Liver (tissue), 3 donors: ENCODE data around the gene GRAMD4.

Experiments
- ATF3 ChIP-seq: IDR thresholded peaks from 2 replicates; pipeline ENCODE4 v1.6.1; 2016; ENCODE audit warnings: antibody characterized with exemption
- EGR1 ChIP-seq, 2 donors: IDR thresholded peaks; 2 replicates each; pipeline ENCODE4 v1.6.1; 2016 to 2018; ENCODE audit warnings: antibody characterized with exemption in 2 of 2, low read depth in 2 of 2
- GABPA ChIP-seq, 2 donors: IDR thresholded peaks in 1 of 2; conservative IDR thresholded peaks in 1 of 2; 2 replicates each; pipeline ENCODE4 v1.6.1; 2016; ENCODE audit warnings: antibody characterized with exemption in 2 of 2, mild to moderate bottlenecking in 1 of 2, moderate library complexity in 1 of 2
- HNF4G ChIP-seq: IDR thresholded peaks from 2 replicates; pipeline ENCODE4 v1.6.1; 2016; ENCODE audit warnings: antibody characterized with exemption
- JUND ChIP-seq, 2 donors: IDR thresholded peaks; 2 replicates each; pipeline ENCODE4 v1.6.1; 2016; ENCODE audit warnings: antibody characterized with exemption in 2 of 2
- MAX ChIP-seq: IDR thresholded peaks from 2 replicates; pipeline ENCODE4 v1.6.1; 2016; ENCODE audit warnings: antibody characterized with exemption
- RAD21 ChIP-seq, 2 donors: IDR thresholded peaks; 2 replicates each; pipeline ENCODE4 v1.6.1; 2016; ENCODE audit warnings: antibody characterized with exemption in 2 of 2, mild to moderate bottlenecking in 2 of 2
- SP1 ChIP-seq: IDR thresholded peaks from 2 replicates; pipeline ENCODE4 v1.6.1; 2018; ENCODE audit warnings: antibody characterized with exemption, mild to moderate bottlenecking
- TAF1 ChIP-seq: conservative IDR thresholded peaks from 2 replicates; pipeline ENCODE4 v1.6.1; 2016; ENCODE audit warnings: antibody characterized with exemption, mild to moderate bottlenecking
- YY1 ChIP-seq: IDR thresholded peaks from 2 replicates; pipeline ENCODE4 v1.6.1; 2016; ENCODE audit warnings: antibody characterized with exemption, mild to moderate bottlenecking
- ZBTB33 ChIP-seq: IDR thresholded peaks from 2 replicates; pipeline ENCODE4 v1.6.1; 2016; ENCODE audit warnings: antibody characterized with exemption
- TF ChIP-seq, protein P1 (sequence below): fragments of 150-350 bp; IDR thresholded peaks from 2 replicates; pipeline ENCODE4 v1.5.1; 2017; ENCODE audit warnings: improper control_type of control experiment, low read depth, low read length; ENCODE audit not compliant: missing input control
- TF ChIP-seq, protein P2 (sequence below): IDR thresholded peaks from 2 replicates; pipeline ENCODE4 v1.6.1; 2016; ENCODE audit warnings: antibody characterized with exemption, mild to moderate bottlenecking
- donor health status: healthy.
- donor health status: healthy.

DNA sequence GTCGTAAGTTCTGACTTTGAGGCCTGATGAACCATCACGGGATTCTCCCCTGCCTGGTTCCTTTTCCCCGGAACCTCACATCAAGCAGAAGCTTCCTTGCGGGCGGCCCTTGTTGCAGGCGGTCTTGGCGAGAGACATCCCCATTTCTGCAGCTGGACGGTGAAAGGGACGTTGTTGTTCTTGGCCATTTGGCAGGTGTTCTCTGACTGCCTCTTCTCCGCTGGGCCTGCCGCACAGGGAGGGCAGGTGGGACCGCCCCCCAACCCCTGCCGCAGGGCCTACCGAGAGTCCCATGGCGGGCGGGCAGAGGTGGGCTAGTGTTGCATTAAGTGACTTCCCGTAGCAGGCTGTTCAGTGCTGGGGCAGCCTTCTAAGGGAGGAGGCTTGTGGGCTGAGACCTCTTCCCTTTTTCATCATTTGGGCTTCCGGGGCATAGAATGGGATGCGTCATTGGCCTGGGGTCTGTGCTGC is 26.9 kb upstream of the GRAMD4 start:
- TF ChIP-seq, protein P1, sequence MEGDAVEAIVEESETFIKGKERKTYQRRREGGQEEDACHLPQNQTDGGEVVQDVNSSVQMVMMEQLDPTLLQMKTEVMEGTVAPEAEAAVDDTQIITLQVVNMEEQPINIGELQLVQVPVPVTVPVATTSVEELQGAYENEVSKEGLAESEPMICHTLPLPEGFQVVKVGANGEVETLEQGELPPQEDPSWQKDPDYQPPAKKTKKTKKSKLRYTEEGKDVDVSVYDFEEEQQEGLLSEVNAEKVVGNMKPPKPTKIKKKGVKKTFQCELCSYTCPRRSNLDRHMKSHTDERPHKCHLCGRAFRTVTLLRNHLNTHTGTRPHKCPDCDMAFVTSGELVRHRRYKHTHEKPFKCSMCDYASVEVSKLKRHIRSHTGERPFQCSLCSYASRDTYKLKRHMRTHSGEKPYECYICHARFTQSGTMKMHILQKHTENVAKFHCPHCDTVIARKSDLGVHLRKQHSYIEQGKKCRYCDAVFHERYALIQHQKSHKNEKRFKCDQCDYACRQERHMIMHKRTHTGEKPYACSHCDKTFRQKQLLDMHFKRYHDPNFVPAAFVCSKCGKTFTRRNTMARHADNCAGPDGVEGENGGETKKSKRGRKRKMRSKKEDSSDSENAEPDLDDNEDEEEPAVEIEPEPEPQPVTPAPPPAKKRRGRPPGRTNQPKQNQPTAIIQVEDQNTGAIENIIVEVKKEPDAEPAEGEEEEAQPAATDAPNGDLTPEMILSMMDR: no peak
- TF ChIP-seq YY1 (no peak), ZBTB33 (no peak), MAX (no peak), JUND (IDR thresholded peaks at IDR 0.05) (no peak), GABPA (IDR thresholded peaks at IDR 0.05 in 1 of 2, conservative IDR thresholded peaks at IDR 0.05 in 1 of 2) (no peak), TAF1 (no peak), RAD21 (IDR thresholded peaks at IDR 0.05) (no peak), ATF3 (no peak), SP1 (no peak), EGR1 (IDR thresholded peaks at IDR 0.05; ENCODE audit: low read depth in 2 of 2) (no peak), HNF4G (no peak)
- TF ChIP-seq, protein P2, sequence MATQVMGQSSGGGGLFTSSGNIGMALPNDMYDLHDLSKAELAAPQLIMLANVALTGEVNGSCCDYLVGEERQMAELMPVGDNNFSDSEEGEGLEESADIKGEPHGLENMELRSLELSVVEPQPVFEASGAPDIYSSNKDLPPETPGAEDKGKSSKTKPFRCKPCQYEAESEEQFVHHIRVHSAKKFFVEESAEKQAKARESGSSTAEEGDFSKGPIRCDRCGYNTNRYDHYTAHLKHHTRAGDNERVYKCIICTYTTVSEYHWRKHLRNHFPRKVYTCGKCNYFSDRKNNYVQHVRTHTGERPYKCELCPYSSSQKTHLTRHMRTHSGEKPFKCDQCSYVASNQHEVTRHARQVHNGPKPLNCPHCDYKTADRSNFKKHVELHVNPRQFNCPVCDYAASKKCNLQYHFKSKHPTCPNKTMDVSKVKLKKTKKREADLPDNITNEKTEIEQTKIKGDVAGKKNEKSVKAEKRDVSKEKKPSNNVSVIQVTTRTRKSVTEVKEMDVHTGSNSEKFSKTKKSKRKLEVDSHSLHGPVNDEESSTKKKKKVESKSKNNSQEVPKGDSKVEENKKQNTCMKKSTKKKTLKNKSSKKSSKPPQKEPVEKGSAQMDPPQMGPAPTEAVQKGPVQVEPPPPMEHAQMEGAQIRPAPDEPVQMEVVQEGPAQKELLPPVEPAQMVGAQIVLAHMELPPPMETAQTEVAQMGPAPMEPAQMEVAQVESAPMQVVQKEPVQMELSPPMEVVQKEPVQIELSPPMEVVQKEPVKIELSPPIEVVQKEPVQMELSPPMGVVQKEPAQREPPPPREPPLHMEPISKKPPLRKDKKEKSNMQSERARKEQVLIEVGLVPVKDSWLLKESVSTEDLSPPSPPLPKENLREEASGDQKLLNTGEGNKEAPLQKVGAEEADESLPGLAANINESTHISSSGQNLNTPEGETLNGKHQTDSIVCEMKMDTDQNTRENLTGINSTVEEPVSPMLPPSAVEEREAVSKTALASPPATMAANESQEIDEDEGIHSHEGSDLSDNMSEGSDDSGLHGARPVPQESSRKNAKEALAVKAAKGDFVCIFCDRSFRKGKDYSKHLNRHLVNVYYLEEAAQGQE: no peak
